ENCODE measurements around the gene RMND5B. TPM values are rescaled to one million over a fixed set of nuclear protein-coding genes. Genes with fewer than 3 reads are reported as not detected.
A peak's percentile ranks its signal among the peaks of the same experiment; 100 is the strongest.
"Not testable (repeated sequence)": the region's sequence is repeated elsewhere in the genome, so short reads cannot be mapped to it uniquely, and the experiment has no call there.

RMND5B gene
- total RNA-seq, 1 donor from 2014 or later, result 25.3 TPM

DNA sequence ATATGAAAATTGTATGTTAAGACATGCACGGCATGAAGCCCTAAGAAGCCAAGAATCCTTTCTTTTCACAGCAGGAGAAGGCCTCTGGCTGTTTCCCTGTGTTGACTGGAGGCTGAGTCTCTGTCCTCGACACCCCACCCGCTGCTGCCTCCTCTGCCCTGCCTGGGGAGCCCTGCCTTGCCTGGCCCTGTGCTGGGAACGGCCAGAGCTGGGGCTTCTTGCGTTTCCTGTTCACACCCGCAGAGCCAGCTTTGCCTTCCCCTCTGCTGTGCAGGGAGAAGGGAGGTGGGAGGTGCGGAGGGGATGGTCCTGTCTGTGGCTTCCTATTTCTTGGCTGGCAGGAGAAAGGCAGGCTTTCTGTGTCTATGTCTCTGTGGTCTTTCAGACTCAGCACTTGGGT is 63.2 kb downstream of the RMND5B start:
- H3K4me3 Mint-ChIP-seq, result no peak overlapping the region
- DNase-seq (ENCODE audit: low spot score), result no peak

GRCh38 chr5:178196281-178196812 is 65.5 kb downstream of the RMND5B start:
- H3K4me1 ChIP-seq, result peaks cover 14% of the 10 kb centered on the region
- H3K36me3 Mint-ChIP-seq, result no peaks in the 10 kb centered on the region
- no peaks in the 10 kb centered on the region for H4K20me1 ChIP-seq (ENCODE audit: low read depth)
- peak; percentile 70 for DNase-seq (ENCODE audit: low spot score)
- H3K79me2 ChIP-seq (ENCODE audit: low read depth), result no peaks in the 10 kb centered on the region
- H3K4me3 ChIP-seq, result peak overlapping the region; percentile 9
- TF ChIP-seq EZH2 (IDR thresholded peaks at IDR 0.05) (no peak), CTCF (IDR thresholded peaks at IDR 0.05) (no peak), EZH2phosphoT487 (IDR thresholded peaks at IDR 0.05) (no peak)
- peaks cover 13% of the 10 kb centered on the region for H3K27me3 Mint-ChIP-seq (ENCODE audit: insufficient read depth, low read depth)
- peak overlapping the region; percentile 62 for H3K27ac ChIP-seq
- peak overlapping the region; percentile 72 for H3K4me3 Mint-ChIP-seq
- H3K36me3 ChIP-seq, result no peaks in the 10 kb centered on the region
- H3K9ac ChIP-seq, result no peak overlapping the region
- peaks cover 35% of the 10 kb centered on the region for H3K4me1 Mint-ChIP-seq
- peak overlapping the region; percentile 63 for H3K4me2 ChIP-seq
- H3K9me3 ChIP-seq (ENCODE audit: low read depth), result no peaks in the 10 kb centered on the region
- H3K27me3 ChIP-seq, result no peaks in the 10 kb centered on the region
- peak overlapping the region; percentile 31 for H2AFZ ChIP-seq (replicated peaks)
- peak overlapping the region; percentile 96 for H3K27ac Mint-ChIP-seq
- H3K9me3 Mint-ChIP-seq, result peaks cover 11% of the 10 kb centered on the region
- peaks cover 17% of the 10 kb centered on the region for H3F3A ChIP-seq (ENCODE audit: low read depth)

More for the DNA sequence above, 63.2 kb downstream of the RMND5B start:
- Histone ChIP-seq H3K4me1 (peaks cover 14% of the 10 kb centered on the region), H3K27ac (no peak overlapping the region), H3K4me3 (no peak overlapping the region), H2AFZ (replicated peaks) (no peak overlapping the region), H3K9me3 (ENCODE audit: low read depth) (no peaks in the 10 kb centered on the region), H3K4me2 (no peak overlapping the region), H3F3A (ENCODE audit: low read depth) (peaks cover 17% of the 10 kb centered on the region), H3K36me3 (no peaks in the 10 kb centered on the region), H3K9ac (no peak overlapping the region), H3K27me3 (no peaks in the 10 kb centered on the region), H4K20me1 (ENCODE audit: low read depth) (no peaks in the 10 kb centered on the region), H3K79me2 (ENCODE audit: low read depth) (no peaks in the 10 kb centered on the region)
- peaks cover 11% of the 10 kb centered on the region for H3K9me3 Mint-ChIP-seq
- TF ChIP-seq EZH2 (IDR thresholded peaks at IDR 0.05) (no peak), EZH2phosphoT487 (IDR thresholded peaks at IDR 0.05) (no peak), CTCF (IDR thresholded peaks at IDR 0.05) (no peak)
- H3K4me1 Mint-ChIP-seq, result peaks cover 28% of the 10 kb centered on the region
- H3K36me3 Mint-ChIP-seq, result no peaks in the 10 kb centered on the region
- H3K27me3 Mint-ChIP-seq (ENCODE audit: insufficient read depth, low read depth), result peaks cover 12% of the 10 kb centered on the region
- H3K27ac Mint-ChIP-seq, result no peak overlapping the region

- Histone ChIP-seq H4K20me1 (ENCODE audit: low read depth) (no peaks in the 10 kb centered on the region), H3F3A (ENCODE audit: low read depth) (peaks cover 23% of the 10 kb centered on the region), H3K9ac (no peak overlapping the region), H3K4me1 (peaks cover 14% of the 10 kb centered on the region), H3K9me3 (ENCODE audit: low read depth) (no peaks in the 10 kb centered on the region), H2AFZ (replicated peaks) (no peak overlapping the region), H3K36me3 (no peaks in the 10 kb centered on the region), H3K79me2 (ENCODE audit: low read depth) (no peaks in the 10 kb centered on the region), H3K27me3 (peaks cover 5% of the 10 kb centered on the region), H3K4me3 (no peak overlapping the region), H3K27ac (peak overlapping the region; percentile 62), H3K4me2 (peak overlapping the region; percentile 63)
- Mint-ChIP-seq H3K9me3 (peaks cover 11% of the 10 kb centered on the region), H3K4me1 (peaks cover 35% of the 10 kb centered on the region), H3K4me3 (peak overlapping the region; percentile 21), H3K36me3 (no peaks in the 10 kb centered on the region), H3K27ac (no peak overlapping the region), H3K27me3 (ENCODE audit: insufficient read depth, low read depth) (peaks cover 16% of the 10 kb centered on the region)
- TF ChIP-seq EZH2 (IDR thresholded peaks at IDR 0.05), result no peak
- TF ChIP-seq CTCF (IDR thresholded peaks at IDR 0.05), result peak; percentile 44
- TF ChIP-seq EZH2phosphoT487 (IDR thresholded peaks at IDR 0.05), result no peak
- no peak for DNase-seq (ENCODE audit: low spot score)
Observed at GRCh38 chr5:178196986-178197385, 66.2 kb downstream of the RMND5B start.

- H3K9me3 ChIP-seq (ENCODE audit: low read depth); H3K9me3 Mint-ChIP-seq; H3K27ac Mint-ChIP-seq; H3K4me3 ChIP-seq; H3K9ac ChIP-seq; H3K27me3 ChIP-seq; H3K4me2 ChIP-seq; H4K20me1 ChIP-seq (ENCODE audit: low read depth); H3K79me2 ChIP-seq (ENCODE audit: low read depth); H3K36me3 Mint-ChIP-seq; DNase-seq (ENCODE audit: low spot score); H3K4me3 Mint-ChIP-seq; H2AFZ ChIP-seq (replicated peaks); H3K27ac ChIP-seq; H3K36me3 ChIP-seq: not testable (repeated sequence)
- peaks cover 19% of the 10 kb centered on the region for H3K27me3 Mint-ChIP-seq (ENCODE audit: insufficient read depth, low read depth)
- Histone ChIP-seq H3F3A (ENCODE audit: low read depth) (peaks cover 30% of the 10 kb centered on the region), H3K4me1 (peaks cover 14% of the 10 kb centered on the region)
- H3K4me1 Mint-ChIP-seq, result peaks cover 35% of the 10 kb centered on the region
Observed at GRCh38 chr5:178198151-178198550, 67.3 kb downstream of the RMND5B start.
